Lung (tissue), 12 donors: Measurements from ENCODE around the gene NUDT9. TPM values are rescaled to one million over a fixed set of nuclear protein-coding genes. Genes with fewer than 3 reads are reported as not detected.
"Not testable (repeated sequence)": the region's sequence is repeated elsewhere in the genome, so short reads cannot be mapped to it uniquely, and the experiment has no call there.

Experiments used
- ATAC-seq: fragments of 200-7000 bp; cut with Tn5 transposase; one replicate; pipeline ENCODE4 v1.9.1; 2020; ENCODE audit warnings: moderate number of reproducible peaks; ENCODE audit not compliant: insufficient read depth, low FRiP score
- DNase-seq, 3 donors: peaks; one replicate each; pipeline ENCODE4 v3.0.0-alpha.2; 2013 to 2017
- H3K27ac ChIP-seq, 2 donors: one replicate each; pipeline ENCODE4 v1.5.1; 2013; ENCODE audit warnings: mild to moderate bottlenecking in 2 of 2, moderate library complexity in 2 of 2, control low read depth in 1 of 2, inconsistent platforms in 1 of 2, low read depth in 1 of 2, low read length in 1 of 2
- H3K27me3 ChIP-seq, 3 donors: one replicate each; pipeline ENCODE4 v1.5.1; 2013; ENCODE audit warnings: low read length in 2 of 3; ENCODE audit not compliant: control insufficient read depth in 3 of 3, insufficient read depth in 3 of 3
- H3K36me3 ChIP-seq, 4 donors: one replicate each; pipeline ENCODE4 v1.5.1; 2013; ENCODE audit warnings: low read length in 4 of 4, mild to moderate bottlenecking in 1 of 4, moderate library complexity in 1 of 4; ENCODE audit not compliant: control insufficient read depth in 4 of 4, insufficient read depth in 4 of 4
- H3K4me1 ChIP-seq, 5 donors: one replicate each; pipeline ENCODE4 v1.5.1; 2013; ENCODE audit warnings: low read length in 5 of 5, mild to moderate bottlenecking in 2 of 5, moderate library complexity in 1 of 5; ENCODE audit not compliant: control insufficient read depth in 5 of 5, insufficient read depth in 5 of 5
- H3K4me3 ChIP-seq: one replicate; pipeline ENCODE4 v1.5.1; 2013; ENCODE audit warnings: mild to moderate bottlenecking, control low read depth, moderate library complexity
- H3K9ac ChIP-seq, 2 donors: one replicate each; pipeline ENCODE4 v1.5.1; 2013; ENCODE audit warnings: low read length in 2 of 2, control low read depth in 1 of 2; ENCODE audit not compliant: insufficient read depth in 1 of 2
- H3K9me3 ChIP-seq, 4 donors: one replicate each; pipeline ENCODE4 v1.5.1; 2013; ENCODE audit warnings: low read length in 3 of 4, mild to moderate bottlenecking in 1 of 4, moderate library complexity in 1 of 4; ENCODE audit not compliant: control insufficient read depth in 4 of 4, insufficient read depth in 3 of 4
- CTCF ChIP-seq: IDR thresholded peaks from 2 replicates; pipeline ENCODE4 v1.5.1; 2012; ENCODE audit warnings: mild to moderate bottlenecking; ENCODE audit errors: control extremely low read depth, extremely low read depth
- WGBS, 2 donors: extraction: QIAGEN DNeasy Blood & Tissue Kit; methylation state at CpG; one replicate each; pipeline ENCODE4 v1.1.7; 2013; 5-methylcytosine and 5-hydroxymethylcytosine counted together
- polyA plus RNA-seq, 2 donors: library from polyadenylated mRNA; stranded (reverse); fragments of 200-250 nt; gene quantifications; one replicate each; pipeline ENCODE4 v1.2.1, GENCODE V29; 2013
- total RNA-seq, 2 donors: library from RNA; depleted of rRNA in 1 of 2; stranded (reverse); fragments of >200 nt in 1 of 2; gene quantifications; one replicate each; pipeline ENCODE4 v1.2.1, GENCODE V29; 2014 to 2021
- donor health status: control.
- donor health status: control.
- donor health status: Bipolar disorder and iron deficiency.
- donor health status: healthy.
- donor health status: DM: yes; HTN: yes; CAD: no.

Gene NUDT9
- total and polyA plus RNA-seq, 4 donors = 20.1 to 72.8 (median 32.6) TPM

DNA sequence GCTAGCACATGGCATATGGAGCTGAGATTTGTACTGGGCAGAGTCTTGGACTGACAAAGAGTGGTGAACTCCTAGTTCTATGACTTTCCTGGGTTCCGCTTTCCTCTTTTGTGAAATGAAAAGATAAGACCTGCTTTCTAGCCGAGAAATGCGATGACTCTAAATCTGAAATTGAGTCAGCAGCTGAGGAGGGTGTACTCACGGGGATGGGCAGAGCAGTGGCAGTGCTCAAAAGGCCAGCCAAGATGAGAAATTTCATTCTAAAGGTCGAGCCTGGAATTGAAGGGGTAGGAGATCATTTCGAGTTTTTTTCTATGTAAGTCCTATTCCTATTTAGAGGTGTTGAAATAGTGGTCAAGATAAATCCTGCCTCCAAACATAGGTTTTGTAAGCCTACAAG is 47.0 kb downstream of the NUDT9 start:
- no peak overlapping the region for H3K4me3 ChIP-seq
- no peak for ATAC-seq
- no peaks in the 10 kb centered on the region for H3K4me1 ChIP-seq
- DNase-seq = no peak
- H3K27ac ChIP-seq = no peak overlapping the region
- no peaks in the 10 kb centered on the region for H3K9me3 ChIP-seq
- H3K36me3 ChIP-seq = peaks cover 2 to 10% (median 5%) of the 10 kb centered on the region in 4 donors
- TF ChIP-seq CTCF = no peak
- no peaks in the 10 kb centered on the region for H3K27me3 ChIP-seq
- 84 to 90% methylated on average over 6 of the region's 6 CpGs for WGBS, 2 donors
- H3K9ac ChIP-seq = no peak overlapping the region

DNA sequence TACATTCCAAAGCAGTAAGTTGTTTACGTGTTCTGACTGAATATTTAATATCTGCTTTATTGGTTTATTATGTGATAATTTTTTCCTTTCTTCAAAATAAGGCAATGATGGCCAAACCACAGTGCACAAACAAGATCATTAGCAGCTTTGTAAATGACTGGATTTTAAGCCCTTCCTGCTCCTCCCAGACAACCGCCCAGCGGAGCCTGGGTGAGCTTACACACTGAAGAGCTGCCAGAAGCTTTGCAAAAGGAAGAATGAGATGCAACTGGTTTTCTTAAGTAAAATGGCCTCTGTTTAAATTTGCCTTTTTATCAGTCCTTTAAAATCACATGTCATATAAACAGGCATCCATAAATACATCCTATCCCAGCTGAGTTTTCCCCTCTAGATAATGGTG is 54.6 kb downstream of the NUDT9 start:
- no peak for ATAC-seq
- no peak overlapping the region for H3K9ac ChIP-seq
- H3K36me3 ChIP-seq = peaks cover 11 to 31% (median 22%) of the 10 kb centered on the region in 4 donors
- WGBS, 2 donors = 79 to 89% methylated on average over 3 of the region's 3 CpGs
- no peaks in the 10 kb centered on the region for H3K9me3 ChIP-seq
- peaks cover 0 to 2% (median 0%) of the 10 kb centered on the region in 5 donors for H3K4me1 ChIP-seq
- no peak for TF ChIP-seq CTCF
- H3K27ac ChIP-seq = no peak overlapping the region
- H3K4me3 ChIP-seq = no peak overlapping the region
- no peaks in the 10 kb centered on the region for H3K27me3 ChIP-seq
- peak in 2 of 3 donors; percentile 10 to 29 for DNase-seq

DNA sequence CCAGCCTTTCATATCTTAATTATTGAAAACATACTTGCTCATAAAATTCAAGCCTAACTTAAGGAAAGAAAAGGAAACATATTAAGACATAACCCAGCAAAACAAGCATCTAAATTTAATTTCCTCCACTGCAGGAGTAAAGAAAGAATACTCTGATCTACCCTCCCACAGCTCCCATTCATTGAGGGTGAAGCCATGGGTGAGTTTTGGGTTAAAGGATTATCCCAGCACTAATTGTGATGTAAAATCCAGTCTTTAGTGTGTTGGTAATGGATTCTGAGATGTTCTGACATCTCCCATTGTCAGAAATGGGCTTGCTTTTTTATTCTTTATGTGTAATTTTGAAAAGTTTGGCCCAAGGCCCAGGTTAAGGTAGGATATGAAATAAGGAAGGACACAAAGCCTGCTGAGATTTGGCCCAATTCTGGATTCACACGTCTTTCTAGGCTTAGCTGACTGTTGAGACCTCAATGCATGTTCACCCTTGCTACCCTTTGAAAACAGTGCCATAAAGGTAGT is 56.4 kb downstream of the NUDT9 start:
- H3K27me3 ChIP-seq = no peaks in the 10 kb centered on the region
- H3K36me3 ChIP-seq = peaks cover 15 to 36% (median 24%) of the 10 kb centered on the region in 4 donors
- H3K9me3 ChIP-seq = no peaks in the 10 kb centered on the region
- peaks cover 0 to 2% (median 0%) of the 10 kb centered on the region in 5 donors for H3K4me1 ChIP-seq
- no peak for ATAC-seq
- H3K9ac ChIP-seq = no peak overlapping the region
- DNase-seq = no peak
- no peak overlapping the region for H3K4me3 ChIP-seq
- H3K27ac ChIP-seq = no peak overlapping the region
- no peak for TF ChIP-seq CTCF
- 96 to 97% methylated on average over 1 of the region's 1 CpG for WGBS, 2 donors

DNA sequence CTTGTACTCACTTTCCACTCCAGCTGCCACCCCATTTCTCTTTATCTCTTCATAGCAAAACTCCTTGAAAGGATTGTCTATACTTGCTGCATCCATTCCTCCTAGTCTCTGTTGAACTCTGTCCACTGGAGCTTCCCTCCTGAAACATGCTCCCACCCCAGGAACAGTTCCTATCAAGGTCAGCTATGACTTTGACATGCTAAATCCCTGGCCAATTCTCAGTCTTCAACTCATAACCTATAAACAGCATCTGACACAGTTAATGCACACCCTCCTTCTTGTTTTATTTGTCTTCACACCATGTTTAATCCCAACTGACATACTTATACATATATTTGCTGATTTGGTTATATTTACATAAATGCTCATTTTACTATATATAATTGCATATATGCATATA is 59.0 kb downstream of the NUDT9 start:
- peaks cover 14 to 31% (median 18%) of the 10 kb centered on the region in 4 donors for H3K36me3 ChIP-seq
- no peak for DNase-seq
- H3K9ac ChIP-seq = no peak overlapping the region
- no peak overlapping the region for H3K4me3 ChIP-seq
- no peaks in the 10 kb centered on the region for H3K9me3 ChIP-seq
- H3K27ac ChIP-seq = no peak overlapping the region
- ATAC-seq = no peak
- peaks cover 0 to 2% (median 0%) of the 10 kb centered on the region in 5 donors for H3K4me1 ChIP-seq
- no peak for TF ChIP-seq CTCF
- no peaks in the 10 kb centered on the region for H3K27me3 ChIP-seq

DNA sequence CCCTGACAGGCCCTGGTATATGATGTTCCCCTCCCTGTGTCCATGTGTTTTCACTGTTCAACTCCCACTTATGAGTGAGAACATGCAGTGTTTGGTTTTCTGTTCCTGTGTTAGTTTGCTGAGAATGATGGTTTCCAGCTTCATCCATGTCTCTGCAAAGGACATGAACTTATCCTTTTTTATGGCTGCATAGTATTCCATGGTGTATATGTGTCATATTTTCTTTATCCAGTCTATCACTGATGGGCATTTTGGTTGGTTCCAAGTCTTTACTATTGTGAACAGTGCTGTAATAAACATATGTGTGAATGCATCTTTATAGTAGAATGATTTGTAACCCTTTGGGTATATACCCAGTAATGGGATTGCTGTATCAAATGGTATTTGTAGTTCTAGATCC is 60.9 kb downstream of the NUDT9 start:
- not testable (repeated sequence) for H3K9ac ChIP-seq, H3K27me3 ChIP-seq, H3K9me3 ChIP-seq

DNA sequence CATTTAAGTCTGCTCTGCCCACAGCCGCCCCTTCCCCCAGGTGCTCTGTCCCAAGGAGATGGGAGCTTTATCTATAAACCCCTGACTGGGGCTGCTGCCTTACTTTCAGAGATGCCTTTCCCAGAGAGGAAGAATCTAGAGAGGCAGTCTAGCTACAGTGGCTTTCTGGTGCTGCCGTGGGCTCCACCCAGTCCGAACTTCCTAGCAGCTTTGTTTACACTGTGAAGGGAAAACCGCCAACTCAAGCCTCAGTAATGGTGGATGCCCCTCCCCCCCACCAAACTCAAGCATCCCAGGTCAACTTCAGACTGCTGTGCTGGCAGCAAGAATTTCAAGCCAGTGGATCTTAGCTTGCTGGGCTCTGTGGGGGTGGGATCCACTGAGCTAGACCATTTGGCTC is 66.3 kb downstream of the NUDT9 start:
- DNase-seq = peak in 2 of 3 donors; percentile 34
- 61 to 63% methylated on average over 4 of the region's 4 CpGs for WGBS, 2 donors
- Histone ChIP-seq H3K4me1 (peaks cover 0 to 16% (median 6%) of the 10 kb centered on the region in 5 donors), H3K27ac (peak overlapping the region in 1 of 2 donors; percentile 63), H3K36me3 (peaks cover 10 to 52% (median 35%) of the 10 kb centered on the region in 4 donors)
- not testable (repeated sequence) for H3K9me3 ChIP-seq, H3K9ac ChIP-seq, H3K27me3 ChIP-seq, ATAC-seq, H3K4me3 ChIP-seq

More for the DNA sequence above, 60.9 kb downstream of the NUDT9 start:
- not testable (repeated sequence) for DNase-seq, H3K4me1 ChIP-seq, H3K4me3 ChIP-seq, ATAC-seq, H3K27ac ChIP-seq
- peaks cover 12 to 27% (median 18%) of the 10 kb centered on the region in 4 donors for H3K36me3 ChIP-seq
